Stimulated activated effector memory CD8-positive, alpha-beta T cell treated with anti-CD3 and anti-CD28 coated beads, Interleukin-12 subunit alpha, Interleukin-12 subunit beta, amount 100 ng/mL, for 72 hours (primary cell): ENCODE results near the gene ARHGDIA.

ENCODE experiments used
- ATAC-seq: fragments of 150-1000 bp; cut with Tn5 transposase; 2 replicates; pipeline ENCODE4 v1.10.0; 2021
- DNase-seq, 2 donors: peaks; one replicate each; pipeline ENCODE4 v3.0.0; 2021 to 2022; ENCODE audit warnings: low spot score in 2 of 2
- H3K27ac Mint-ChIP-seq: one replicate; pipeline ENCODE4 v1.8.0; 2022; ENCODE audit warnings: mild to moderate bottlenecking, mixed read lengths
- H3K36me3 Mint-ChIP-seq: one replicate; pipeline ENCODE4 v1.8.0; 2022; ENCODE audit warnings: mild to moderate bottlenecking, mixed read lengths
- H3K4me1 Mint-ChIP-seq: one replicate; pipeline ENCODE4 v1.8.0; 2022; ENCODE audit warnings: mixed read lengths
- H3K4me3 Mint-ChIP-seq: one replicate; pipeline ENCODE4 v1.8.0; 2022; ENCODE audit warnings: mild to moderate bottlenecking, mixed read lengths
- H3K9me3 Mint-ChIP-seq: one replicate; pipeline ENCODE4 v1.8.0; 2022; ENCODE audit warnings: mixed read lengths

The ARHGDIA gene

DNA sequence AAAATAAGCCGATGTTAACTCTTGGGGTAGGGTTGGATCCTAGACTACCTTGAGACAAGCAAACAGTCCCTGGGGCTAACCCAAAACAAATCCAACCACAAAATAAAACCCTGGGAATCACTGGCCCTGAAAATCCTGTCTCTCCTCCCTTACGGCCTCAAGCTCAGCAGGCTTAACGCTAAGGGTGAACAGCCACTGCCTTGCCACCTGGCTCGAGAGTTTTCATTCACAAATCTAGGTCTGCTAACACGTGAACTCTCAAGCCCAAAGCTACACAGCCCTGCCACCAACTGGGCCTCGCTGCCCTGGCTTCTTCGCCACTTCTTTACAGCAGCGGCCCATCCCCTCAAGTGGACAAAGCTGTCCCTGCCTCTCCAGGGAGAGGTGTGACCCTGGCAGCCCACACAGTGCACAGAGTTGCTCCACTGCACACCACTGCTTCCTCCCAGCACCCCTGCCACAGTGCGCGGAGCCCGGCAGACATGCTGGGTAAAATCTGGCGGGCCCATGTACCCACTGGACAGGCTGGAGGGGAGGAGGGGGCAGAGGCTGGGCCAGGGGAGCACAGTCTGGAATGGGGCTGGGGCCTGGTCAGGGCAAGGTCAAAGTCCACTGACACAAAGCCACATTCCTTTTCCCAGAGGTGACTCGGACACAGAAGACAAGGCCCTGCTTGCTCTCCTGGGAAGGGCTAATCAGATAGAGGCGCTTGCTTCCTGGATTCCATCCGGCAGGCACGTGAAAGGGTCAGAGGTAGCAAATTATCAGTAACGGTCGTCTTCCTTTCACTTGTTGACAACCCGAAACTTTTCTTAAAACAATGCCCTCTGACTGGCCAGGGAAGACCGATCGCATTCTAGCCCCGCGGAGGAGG is 39.1 kb upstream of the ARHGDIA start:
- peak overlapping the region; percentile 69 for H3K4me3 Mint-ChIP-seq
- peak overlapping the region; percentile 20 for H3K27ac Mint-ChIP-seq
- no peak for ATAC-seq
- DNase-seq, result no peak
- H3K9me3 Mint-ChIP-seq, result no peaks in the 10 kb centered on the region
- peaks cover 37% of the 10 kb centered on the region for H3K36me3 Mint-ChIP-seq
- peaks cover 6% of the 10 kb centered on the region for H3K4me1 Mint-ChIP-seq

DNA sequence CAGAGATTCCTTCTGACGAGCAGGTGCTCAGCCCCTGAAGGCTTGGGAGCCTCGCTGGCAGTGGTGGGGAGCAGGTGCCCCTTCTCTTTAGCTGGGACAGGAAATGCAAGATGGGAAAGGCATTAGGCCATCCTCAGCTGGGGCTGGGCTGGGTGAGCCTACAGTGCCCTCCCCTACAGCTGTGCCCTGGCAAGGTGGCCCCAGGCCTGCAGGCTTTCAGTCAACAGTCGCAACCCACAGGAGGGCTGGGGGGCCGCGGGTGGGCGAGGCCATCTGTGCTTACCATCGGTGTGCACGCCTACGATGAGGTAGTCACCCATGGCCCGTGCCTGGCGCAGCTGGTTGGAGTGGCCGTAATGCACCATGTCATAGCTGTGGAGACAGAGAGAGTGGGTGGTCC is 38.1 kb upstream of the ARHGDIA start:
- Mint-ChIP-seq H3K4me3 (peak overlapping the region; percentile 69), H3K27ac (no peak overlapping the region), H3K36me3 (peaks cover 29% of the 10 kb centered on the region), H3K9me3 (no peaks in the 10 kb centered on the region), H3K4me1 (peaks cover 6% of the 10 kb centered on the region)
- ATAC-seq, result no peak
- DNase-seq, result no peak

DNA sequence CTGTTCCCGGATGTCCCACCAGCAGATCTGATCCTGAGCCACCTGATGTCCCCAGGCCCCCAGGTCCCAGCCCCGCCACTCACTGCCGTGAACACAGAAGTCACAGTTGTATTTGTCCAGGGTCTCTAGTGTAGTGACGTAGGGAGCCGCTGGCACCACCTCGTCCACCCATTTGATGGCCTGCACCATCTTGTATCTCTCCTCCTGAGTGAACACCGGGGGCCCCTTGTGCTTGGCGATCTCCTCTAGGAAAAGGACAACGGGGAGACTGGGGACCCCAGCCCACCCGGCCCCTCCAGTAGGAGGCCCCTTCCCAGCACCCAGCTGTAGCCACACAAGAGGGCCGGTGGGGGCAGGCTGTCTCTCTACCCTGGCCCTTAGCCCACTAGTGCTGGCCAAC is 37.7 kb upstream of the ARHGDIA start:
- ATAC-seq, result no peak
- Mint-ChIP-seq H3K9me3 (no peaks in the 10 kb centered on the region), H3K36me3 (peaks cover 30% of the 10 kb centered on the region), H3K4me3 (no peak overlapping the region), H3K4me1 (peaks cover 6% of the 10 kb centered on the region), H3K27ac (no peak overlapping the region)
- no peak for DNase-seq

DNA sequence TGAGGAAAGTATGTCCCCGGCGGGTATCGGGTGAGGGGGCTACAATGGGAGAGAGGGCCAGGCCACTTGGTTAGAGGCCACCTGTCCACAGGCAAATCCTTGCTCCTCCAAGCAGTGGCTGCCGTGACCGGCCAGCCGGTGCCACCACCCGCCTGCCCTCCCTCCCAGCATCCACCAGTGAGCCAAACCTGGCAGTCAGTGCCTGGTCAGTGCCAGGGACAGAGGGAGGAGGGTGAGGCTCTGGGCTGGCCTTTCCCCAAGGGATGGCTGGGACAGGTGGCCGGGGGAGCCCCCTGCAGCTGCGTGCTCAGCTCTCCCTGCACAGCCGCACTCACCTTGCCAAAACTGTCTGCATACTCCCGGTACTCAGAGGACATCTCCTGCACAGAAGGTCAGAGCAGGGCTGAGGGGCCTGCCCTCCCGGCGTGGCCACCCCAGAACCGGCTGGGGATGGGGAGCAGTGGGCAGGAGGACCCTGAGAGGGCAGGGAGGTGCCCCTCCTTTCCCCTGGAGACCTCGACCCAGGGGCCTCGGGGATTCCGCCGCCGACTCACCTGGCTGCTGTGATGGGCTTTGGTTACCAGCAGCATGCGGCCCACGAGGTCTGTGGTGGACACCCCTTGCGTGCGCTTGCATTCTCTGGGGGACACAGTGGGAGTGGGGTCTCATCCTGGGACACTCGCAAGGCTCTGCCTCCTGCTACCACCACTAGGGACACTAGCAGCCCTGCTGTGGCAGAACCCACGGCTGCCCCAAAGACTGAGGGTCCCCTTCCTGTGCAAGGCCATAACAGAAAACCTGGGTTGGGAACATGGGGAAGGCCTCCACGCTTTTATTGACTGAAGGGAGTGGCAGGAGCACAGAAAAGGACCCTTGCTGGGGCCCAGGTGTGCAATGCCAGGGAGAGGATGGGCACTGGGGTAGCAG is 36.3 kb upstream of the ARHGDIA start:
- no peak for DNase-seq
- no peak for ATAC-seq
- Mint-ChIP-seq H3K9me3 (no peaks in the 10 kb centered on the region), H3K4me3 (no peak overlapping the region), H3K36me3 (peaks cover 20% of the 10 kb centered on the region), H3K27ac (no peak overlapping the region), H3K4me1 (peaks cover 6% of the 10 kb centered on the region)

DNA sequence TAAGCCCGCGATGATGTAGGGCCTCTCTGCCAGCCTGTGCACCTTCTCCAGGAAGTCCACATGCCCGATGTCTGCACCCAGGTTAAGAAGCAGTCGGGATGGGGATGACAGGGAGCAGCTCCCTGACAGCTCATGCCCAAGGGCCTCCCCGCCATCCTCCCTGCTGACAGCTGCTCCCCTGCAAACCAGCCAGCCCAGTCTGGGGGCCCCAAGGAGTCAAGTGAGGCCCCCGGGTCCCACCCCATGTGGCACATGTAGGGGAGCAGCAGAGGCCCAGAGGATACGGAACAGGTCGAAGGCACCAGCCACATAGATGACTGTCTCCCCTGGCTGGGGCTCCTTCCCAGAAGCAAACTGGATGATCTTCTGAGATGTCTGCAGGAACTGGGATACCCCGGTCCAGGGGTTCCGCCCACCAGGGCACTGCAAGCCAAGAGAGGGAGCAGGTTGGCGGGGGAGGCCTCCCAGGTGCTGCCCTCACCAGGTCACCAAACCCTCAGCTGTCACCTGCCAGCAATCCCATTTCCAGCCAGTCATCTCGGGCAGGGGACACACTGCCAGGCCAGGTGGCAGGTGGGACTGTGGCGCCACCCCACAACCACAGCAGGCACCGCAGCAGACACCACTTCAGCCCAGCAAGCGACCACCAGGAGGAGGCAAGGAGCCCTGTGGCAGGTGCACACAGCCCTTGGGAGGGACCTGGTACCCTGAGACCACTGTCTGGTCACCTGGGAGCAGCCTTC is 35.5 kb upstream of the ARHGDIA start:
- H3K4me1 Mint-ChIP-seq, result peaks cover 6% of the 10 kb centered on the region
- no peak overlapping the region for H3K27ac Mint-ChIP-seq
- H3K9me3 Mint-ChIP-seq, result no peaks in the 10 kb centered on the region
- ATAC-seq (no peak), DNase-seq (no peak)
- peaks cover 12% of the 10 kb centered on the region for H3K36me3 Mint-ChIP-seq
- H3K4me3 Mint-ChIP-seq, result no peak overlapping the region

DNA sequence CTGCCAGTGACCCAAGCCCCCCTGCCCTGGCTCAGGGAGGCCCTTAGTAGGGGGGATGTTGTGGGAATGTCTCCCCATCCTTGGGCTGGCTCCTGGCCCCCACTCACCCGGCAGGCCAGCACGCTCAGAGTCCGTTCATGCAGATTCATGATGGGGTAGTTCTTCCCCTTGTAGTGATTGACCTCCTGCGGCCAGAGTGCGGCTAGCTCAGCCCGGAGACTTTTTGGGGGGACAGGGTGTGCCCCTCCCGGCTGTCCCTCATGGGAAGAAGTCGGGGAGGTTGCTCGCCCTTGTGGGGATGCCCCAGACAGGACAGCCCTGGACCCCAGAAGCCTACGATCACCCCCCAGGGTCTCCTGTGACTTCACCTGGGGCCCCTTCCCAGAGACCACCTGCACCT is 34.9 kb upstream of the ARHGDIA start:
- ATAC-seq, result no peak
- no peaks in the 10 kb centered on the region for H3K9me3 Mint-ChIP-seq

DNA sequence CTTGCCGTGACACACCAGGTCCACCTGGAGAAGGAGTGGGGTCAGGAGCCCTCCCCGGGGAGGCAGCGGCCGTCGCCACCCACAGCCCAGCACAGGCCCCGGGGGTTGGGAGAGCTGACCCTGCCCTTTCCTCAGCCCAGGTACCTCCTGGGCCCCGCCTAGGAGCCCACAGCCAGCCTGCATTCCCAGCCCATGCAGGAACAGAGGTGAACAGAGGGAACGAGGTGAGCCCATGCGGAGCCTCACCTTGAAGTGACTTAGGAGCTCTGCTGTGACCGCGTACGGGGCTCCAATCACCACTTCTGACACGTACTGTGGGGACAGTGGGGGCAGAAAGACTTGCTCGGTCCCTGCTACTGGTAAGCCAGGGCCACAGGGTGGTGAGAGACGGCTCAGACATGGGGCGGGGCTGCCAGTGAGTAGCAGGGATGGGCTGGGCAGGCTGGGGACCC is 34.3 kb upstream of the ARHGDIA start:
- H3K4me3 Mint-ChIP-seq, result no peak overlapping the region
- H3K4me1 Mint-ChIP-seq, result peaks cover 16% of the 10 kb centered on the region
- no peak overlapping the region for H3K27ac Mint-ChIP-seq
- no peak for DNase-seq
- H3K9me3 Mint-ChIP-seq, result no peaks in the 10 kb centered on the region
- ATAC-seq, result no peak
- peaks cover 12% of the 10 kb centered on the region for H3K36me3 Mint-ChIP-seq

More for the DNA sequence above, 34.9 kb upstream of the ARHGDIA start:
- DNase-seq, result no peak
- peaks cover 12% of the 10 kb centered on the region for H3K4me1 Mint-ChIP-seq
- H3K36me3 Mint-ChIP-seq, result peaks cover 9% of the 10 kb centered on the region
- H3K27ac Mint-ChIP-seq, result no peak overlapping the region
- H3K4me3 Mint-ChIP-seq, result no peak overlapping the region

DNA sequence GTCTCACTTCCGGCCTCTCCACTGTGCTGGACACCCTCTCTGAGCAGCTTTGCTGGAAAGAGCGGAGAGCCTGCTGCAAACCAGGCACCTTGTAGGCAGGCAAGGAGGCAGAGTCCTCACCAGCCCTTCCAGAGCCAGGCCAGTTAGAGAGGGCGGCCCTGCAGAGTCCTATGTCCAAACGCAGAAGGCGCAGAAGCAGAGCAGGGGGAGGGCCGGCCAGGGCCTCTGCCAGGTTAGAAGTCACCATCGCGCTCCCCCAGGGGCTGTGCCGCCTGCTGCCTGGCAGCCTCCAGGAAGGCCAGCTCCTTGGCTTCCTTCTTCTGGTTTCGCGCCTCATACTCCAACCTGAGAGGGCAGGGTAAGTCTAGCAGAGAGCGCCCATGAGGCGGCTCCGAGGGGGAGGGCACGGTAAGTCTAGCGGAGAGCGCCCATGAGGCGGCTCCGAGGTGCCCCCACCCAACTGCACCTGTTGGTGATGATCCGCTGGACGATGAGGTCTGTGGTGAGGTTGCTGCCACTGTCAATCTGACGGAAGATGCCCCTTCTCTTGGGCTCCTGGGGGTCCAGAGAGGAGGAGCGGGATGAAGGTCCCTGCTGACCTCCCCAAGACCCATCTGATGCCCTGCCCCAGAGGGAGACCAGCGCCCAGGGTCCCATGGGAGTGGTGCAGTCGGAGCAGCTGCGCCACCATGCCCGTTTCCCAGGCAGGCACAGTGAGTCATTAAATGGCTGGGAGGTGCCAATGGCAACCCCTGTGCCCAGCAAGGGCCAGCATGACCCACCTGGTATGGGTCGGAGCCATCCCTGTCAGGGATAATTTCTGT is 33.7 kb upstream of the ARHGDIA start:
- H3K36me3 Mint-ChIP-seq, result peaks cover 16% of the 10 kb centered on the region
- H3K9me3 Mint-ChIP-seq, result no peaks in the 10 kb centered on the region
- peaks cover 10% of the 10 kb centered on the region for H3K4me1 Mint-ChIP-seq
- no peak for ATAC-seq
- H3K27ac Mint-ChIP-seq, result no peak overlapping the region
- no peak overlapping the region for H3K4me3 Mint-ChIP-seq
- DNase-seq, result no peak

DNA sequence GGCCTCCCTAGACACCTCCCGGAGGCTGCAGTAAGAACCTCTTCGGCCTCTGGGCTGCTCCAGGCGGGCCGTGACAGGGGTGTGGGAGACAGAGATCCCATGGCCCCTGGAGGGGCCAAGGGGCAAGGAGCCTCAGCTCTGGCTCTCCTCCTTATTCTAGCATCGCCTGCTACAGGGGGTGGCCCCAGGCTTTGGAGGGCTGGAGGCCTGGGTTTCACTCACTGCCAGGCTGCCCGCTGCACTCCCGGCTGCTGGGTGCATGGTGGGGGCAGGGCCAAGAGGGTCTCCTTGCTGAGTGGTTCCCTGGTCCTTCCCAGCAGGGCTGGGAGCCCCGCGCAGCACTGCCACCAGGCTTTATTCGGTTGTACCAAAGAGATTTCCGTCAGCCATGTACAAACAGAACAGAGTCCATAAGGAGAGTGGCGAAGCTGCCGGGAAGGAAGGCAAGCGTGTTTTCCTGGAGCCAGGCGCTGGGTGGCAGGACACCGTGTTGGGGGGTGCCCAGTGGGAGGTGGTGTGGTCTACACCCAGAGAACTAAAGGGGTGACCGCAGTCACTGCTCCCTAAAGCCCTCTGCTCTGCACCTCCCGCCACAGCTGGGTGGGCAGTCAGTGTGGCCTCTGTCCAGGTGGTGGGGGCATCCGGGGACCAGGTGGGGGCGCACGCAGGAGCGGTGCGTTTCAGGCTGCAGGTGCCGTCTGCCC is 32.9 kb upstream of the ARHGDIA start:
- Mint-ChIP-seq H3K4me3 (no peak overlapping the region), H3K27ac (no peak overlapping the region), H3K4me1 (peaks cover 10% of the 10 kb centered on the region), H3K9me3 (no peaks in the 10 kb centered on the region), H3K36me3 (peaks cover 23% of the 10 kb centered on the region)
- no peak for DNase-seq
- no peak for ATAC-seq

DNA sequence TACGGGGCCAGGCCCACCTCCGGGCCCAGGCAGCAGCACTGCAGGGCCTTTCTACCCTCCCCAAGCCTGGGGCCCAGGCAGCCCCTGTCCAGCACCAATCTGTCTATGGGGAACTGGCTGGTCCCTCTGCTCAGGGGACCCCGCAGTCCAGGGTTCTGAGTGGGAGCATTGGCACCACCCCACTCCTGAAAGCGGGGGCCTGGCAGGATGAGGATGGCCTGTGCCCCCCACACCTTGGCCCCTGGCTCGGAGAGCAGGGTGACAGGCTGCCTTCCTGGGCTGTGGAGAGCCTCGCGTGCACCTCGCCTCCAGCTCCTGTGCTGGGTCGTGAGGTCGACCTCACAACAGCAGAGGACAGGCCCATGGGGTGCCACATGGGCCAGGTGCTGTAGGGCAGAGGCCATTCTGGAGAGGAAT is 32.3 kb upstream of the ARHGDIA start:
- ATAC-seq (no peak), DNase-seq (no peak)
- Mint-ChIP-seq H3K36me3 (peaks cover 29% of the 10 kb centered on the region), H3K27ac (no peak overlapping the region), H3K9me3 (no peaks in the 10 kb centered on the region), H3K4me3 (no peak overlapping the region), H3K4me1 (peaks cover 10% of the 10 kb centered on the region)

DNA sequence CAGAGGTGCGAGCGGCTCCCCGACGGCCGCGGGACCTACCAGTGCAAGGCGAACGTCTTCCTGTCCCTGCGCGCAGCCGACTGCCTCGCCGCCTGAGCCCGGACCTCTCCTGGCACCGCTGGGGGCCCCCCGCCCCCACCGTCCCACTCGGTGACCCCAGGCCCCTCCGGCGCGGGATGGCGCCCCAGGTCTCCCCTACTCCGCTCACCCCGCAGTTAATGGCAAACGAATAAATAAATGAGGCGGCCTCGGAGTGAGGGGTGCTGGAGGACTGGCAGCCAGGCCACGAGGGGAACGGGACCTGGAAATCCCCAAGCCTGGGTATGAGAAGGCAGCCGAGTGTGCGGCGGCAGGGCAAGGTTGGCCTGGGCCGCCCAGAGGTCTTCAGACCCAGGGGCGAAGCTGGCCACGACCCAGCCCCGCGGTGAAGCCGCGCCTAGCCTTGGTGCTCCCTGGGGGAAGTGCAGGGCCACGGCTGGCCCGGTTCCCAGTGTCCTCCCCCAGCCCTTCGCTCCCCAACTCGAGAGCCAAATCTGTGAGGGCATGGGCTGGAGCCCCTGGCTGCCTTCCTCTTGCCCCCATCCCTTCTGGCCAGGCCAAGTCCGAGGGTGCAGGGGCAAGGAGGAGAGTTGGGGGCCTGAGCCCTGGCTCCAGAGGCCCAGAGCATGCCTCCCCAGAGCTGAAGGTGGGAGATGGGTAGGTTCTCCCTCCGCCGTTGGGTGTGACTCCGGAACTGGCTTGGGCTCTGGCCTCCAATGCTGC is 31.7 kb upstream of the ARHGDIA start:
- no peaks in the 10 kb centered on the region for H3K9me3 Mint-ChIP-seq
- DNase-seq (no peak), ATAC-seq (peak; percentile 29)
- H3K27ac Mint-ChIP-seq, result no peak overlapping the region
- peak overlapping the region; percentile 23 for H3K4me3 Mint-ChIP-seq
- peaks cover 35% of the 10 kb centered on the region for H3K36me3 Mint-ChIP-seq
- H3K4me1 Mint-ChIP-seq, result peaks cover 10% of the 10 kb centered on the region

DNA sequence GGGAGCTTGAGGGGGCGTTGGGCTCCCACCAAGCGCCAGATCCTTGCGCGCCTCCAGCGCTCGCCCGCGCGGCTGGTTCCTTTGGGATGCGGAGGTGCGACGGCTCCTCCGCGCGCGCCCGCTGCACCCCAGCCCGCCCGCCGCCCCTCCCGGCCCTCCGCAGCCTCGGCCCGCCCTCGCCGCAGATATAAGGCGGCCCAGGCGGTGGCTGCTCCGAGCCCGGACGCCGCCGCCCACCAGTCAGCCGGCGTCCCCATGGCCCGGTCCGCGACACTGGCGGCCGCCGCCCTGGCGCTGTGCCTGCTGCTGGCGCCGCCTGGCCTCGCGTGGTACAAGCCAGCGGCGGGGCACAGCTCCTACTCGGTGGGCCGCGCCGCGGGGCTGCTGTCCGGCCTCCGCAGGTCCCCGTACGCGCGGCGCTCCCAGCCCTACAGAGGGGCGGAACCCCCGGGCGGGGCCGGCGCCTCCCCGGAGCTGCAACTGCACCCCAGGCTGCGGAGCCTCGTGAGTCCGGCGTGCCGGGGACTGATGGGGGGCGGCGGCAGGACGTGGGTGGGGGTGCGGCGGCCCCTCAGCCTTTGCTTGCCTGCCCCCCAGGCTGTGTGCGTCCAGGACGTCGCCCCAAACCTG is 31.0 kb upstream of the ARHGDIA start, which contains the start of gene NPB:
Gene NPB (plus strand): TSS at position 216 of the 630 bp plus-strand sequence. CDS start 40 bp downstream, at position 256.
- peak within 1 kb of the TSS; percentile 34 for H3K27ac Mint-ChIP-seq
- no peaks in the 10 kb centered on the region for H3K9me3 Mint-ChIP-seq
- peaks cover 10% of the 10 kb centered on the region for H3K4me1 Mint-ChIP-seq
- DNase-seq (no peak), ATAC-seq (peak; percentile 66)
- peaks cover 42% of the 10 kb centered on the region for H3K36me3 Mint-ChIP-seq
- H3K4me3 Mint-ChIP-seq, result peak within 1 kb of the TSS; percentile 23
